ENCODE data around the gene PLCL1. TPM values are rescaled to one million over a fixed set of nuclear protein-coding genes. Genes with fewer than 3 reads are reported as not detected.
A peak's percentile ranks its signal among the peaks of the same experiment; 100 is the strongest.

The PLCL1 gene
- total RNA-seq, 1 donor from 2014 or later, result 2.0 TPM

- no peak for TF ChIP-seq CTCF (IDR thresholded peaks at IDR 0.05; ENCODE audit: unreplicated experiment)
- H3K9me3 Mint-ChIP-seq, result no peaks in the 10 kb centered on the region
- no peaks in the 10 kb centered on the region for H3K36me3 Mint-ChIP-seq
- H3K27me3 Mint-ChIP-seq (ENCODE audit: low read depth), result peaks cover 30% of the 10 kb centered on the region
- DNase-seq (ENCODE audit: low spot score in 2 of 2, unreplicated experiment in 2 of 2), result no peak
- H3K27ac Mint-ChIP-seq, result no peak overlapping the region
- no peak overlapping the region for H3K4me3 Mint-ChIP-seq
- H3K4me1 Mint-ChIP-seq, result peaks cover 21% of the 10 kb centered on the region
Observed at GRCh38 chr2:197867624-197868023, 63.2 kb downstream of the PLCL1 start.

- H3K27me3 Mint-ChIP-seq (ENCODE audit: low read depth), result peaks cover 31% of the 10 kb centered on the region
- H3K9me3 Mint-ChIP-seq, result no peaks in the 10 kb centered on the region
- no peak overlapping the region for H3K4me3 Mint-ChIP-seq
- peaks cover 21% of the 10 kb centered on the region for H3K4me1 Mint-ChIP-seq
- H3K36me3 Mint-ChIP-seq, result no peaks in the 10 kb centered on the region
- H3K27ac Mint-ChIP-seq, result no peak overlapping the region
- no peak for TF ChIP-seq CTCF (IDR thresholded peaks at IDR 0.05; ENCODE audit: unreplicated experiment)
- no peak for DNase-seq (ENCODE audit: low spot score in 2 of 2, unreplicated experiment in 2 of 2)
Observed at GRCh38 chr2:197868206-197868605, 63.8 kb downstream of the PLCL1 start.

- Mint-ChIP-seq H3K4me1 (peaks cover 21% of the 10 kb centered on the region), H3K27me3 (ENCODE audit: low read depth) (peaks cover 36% of the 10 kb centered on the region), H3K4me3 (no peak overlapping the region), H3K36me3 (no peaks in the 10 kb centered on the region), H3K9me3 (no peaks in the 10 kb centered on the region), H3K27ac (no peak overlapping the region)
- no peak for TF ChIP-seq CTCF (IDR thresholded peaks at IDR 0.05; ENCODE audit: unreplicated experiment)
- DNase-seq (ENCODE audit: low spot score in 2 of 2, unreplicated experiment in 2 of 2), result no peak
Observed at GRCh38 chr2:197869041-197869440, 64.6 kb downstream of the PLCL1 start.

GRCh38 chr2:197869501-197870111 lies 65.2 kb downstream of the PLCL1 start:
- DNase-seq (ENCODE audit: low spot score in 2 of 2, unreplicated experiment in 2 of 2), result no peak
- H3K27ac Mint-ChIP-seq, result peak overlapping the region; percentile 64
- H3K4me3 Mint-ChIP-seq, result no peak overlapping the region
- H3K36me3 Mint-ChIP-seq, result no peaks in the 10 kb centered on the region
- no peaks in the 10 kb centered on the region for H3K9me3 Mint-ChIP-seq
- H3K4me1 Mint-ChIP-seq, result peaks cover 21% of the 10 kb centered on the region
- peaks cover 36% of the 10 kb centered on the region for H3K27me3 Mint-ChIP-seq (ENCODE audit: low read depth)
- no peak for TF ChIP-seq CTCF (IDR thresholded peaks at IDR 0.05; ENCODE audit: unreplicated experiment)

GRCh38 chr2:197870137-197870536 lies 65.7 kb downstream of the PLCL1 start:
- TF ChIP-seq CTCF (IDR thresholded peaks at IDR 0.05; ENCODE audit: unreplicated experiment), result no peak
- Mint-ChIP-seq H3K27ac (peak overlapping the region; percentile 64), H3K36me3 (no peaks in the 10 kb centered on the region), H3K4me1 (peaks cover 21% of the 10 kb centered on the region), H3K27me3 (ENCODE audit: low read depth) (peaks cover 36% of the 10 kb centered on the region), H3K9me3 (no peaks in the 10 kb centered on the region), H3K4me3 (no peak overlapping the region)
- DNase-seq (ENCODE audit: low spot score in 2 of 2, unreplicated experiment in 2 of 2), result no peak
